Hypothalamus (tissue), 51 donors: ENCODE measurements around the gene TDRKH.
A peak's percentile ranks its signal among the peaks of the same experiment; 100 is the strongest.

Experiments used
- DNase-seq, 51 donors: peaks; one replicate each; lab custom pipeline; 2025; lab: John Stamatoyannopoulos, UW

The TDRKH gene

GRCh38 chr1:151825751-151826660, 35.7 kb upstream of the TDRKH start:
- DNase-seq: peak in 1 of 51 donors; percentile 18

DNA sequence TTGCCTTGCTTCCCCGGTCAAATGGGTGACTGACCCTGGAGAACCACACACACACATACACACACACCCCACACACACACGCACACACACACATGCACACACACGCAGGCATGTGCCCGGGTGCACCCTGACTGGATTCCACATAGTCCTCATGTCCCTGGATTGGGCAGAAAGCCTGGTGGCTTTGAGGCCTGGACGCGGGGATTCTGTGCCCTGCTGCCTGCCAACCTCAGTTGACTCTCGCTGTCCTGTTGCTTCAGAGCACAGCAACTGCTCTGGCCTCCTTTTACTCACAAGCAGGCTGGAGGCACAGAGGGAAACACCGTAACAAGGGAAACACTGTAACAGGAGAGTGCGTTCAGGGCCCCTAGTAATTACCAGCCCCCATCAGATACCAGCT, 34.9 kb upstream of the TDRKH start:
- peak in 4 of 51 donors; percentile 6 to 15 (median 10) for DNase-seq

DNA sequence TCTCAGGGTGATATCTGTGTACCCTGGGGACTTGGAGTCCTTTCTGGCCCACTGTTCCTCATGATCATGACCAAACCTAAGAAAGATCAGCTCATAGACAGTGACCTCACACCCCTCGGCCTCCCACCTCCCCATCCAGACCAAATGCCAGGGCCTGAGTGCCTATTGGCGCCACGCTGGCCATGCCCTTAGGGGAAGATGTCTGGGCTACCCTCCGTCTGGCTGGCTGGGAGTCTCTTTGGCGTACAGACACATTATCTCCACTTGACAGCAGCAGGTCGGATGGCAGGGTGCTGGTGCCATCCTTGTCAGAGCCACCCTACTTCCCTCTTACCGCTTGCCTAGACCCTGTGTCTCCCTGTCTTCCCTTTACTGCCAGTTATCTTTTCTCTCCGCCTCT, 32.9 kb upstream of the TDRKH start:
- DNase-seq: no peak

- DNase-seq: peak in 1 of 51 donors; percentile 36
These were observed 32.1 kb upstream of the TDRKH start for GRCh38 chr1:151822404-151822803.

GRCh38 chr1:151820940-151821339, 30.6 kb upstream of the TDRKH start:
- no peak for DNase-seq

- no peak for DNase-seq
These were observed 29.8 kb upstream of the TDRKH start for GRCh38 chr1:151819976-151820623.

GRCh38 chr1:151819227-151819835, 29.0 kb upstream of the TDRKH start:
- no peak for DNase-seq

GRCh38 chr1:151817353-151817730, 27.0 kb upstream of the TDRKH start:
- no peak for DNase-seq

- DNase-seq: no peak
These were observed 26.4 kb upstream of the TDRKH start for GRCh38 chr1:151816548-151817352.

DNA sequence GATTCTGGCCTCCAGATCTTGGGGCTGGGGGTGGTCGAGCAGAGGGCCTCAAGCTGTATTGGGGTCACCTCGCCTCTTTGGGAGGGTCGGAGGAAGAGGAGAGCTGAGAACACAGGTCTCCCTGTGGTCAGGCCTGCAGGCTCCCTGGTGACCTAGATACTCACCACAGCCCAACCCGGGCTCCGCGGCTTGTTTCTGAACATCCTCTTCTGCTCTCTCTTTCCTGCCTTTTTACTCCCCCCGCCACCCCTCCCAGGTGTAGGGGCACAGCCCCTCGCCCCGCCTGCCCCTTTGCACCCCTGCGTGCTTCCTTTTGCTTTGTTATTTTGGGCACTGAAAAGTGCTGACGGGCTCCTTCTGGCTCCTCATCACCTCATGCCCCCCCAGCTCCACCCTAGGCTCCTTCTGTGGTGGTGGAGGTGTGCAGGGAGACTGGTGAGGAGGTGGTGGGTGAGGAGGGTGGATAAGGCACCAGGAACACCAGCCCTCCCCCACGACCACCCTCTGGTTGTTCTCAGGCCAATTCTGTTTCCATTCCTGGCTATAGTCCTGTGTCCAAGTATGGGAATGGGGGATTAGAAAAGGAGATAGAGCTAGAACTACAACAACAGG, 25.5 kb upstream of the TDRKH start:
- DNase-seq: no peak

- no peak for DNase-seq
These were observed 24.8 kb upstream of the TDRKH start for GRCh38 chr1:151814971-151815545.

DNA sequence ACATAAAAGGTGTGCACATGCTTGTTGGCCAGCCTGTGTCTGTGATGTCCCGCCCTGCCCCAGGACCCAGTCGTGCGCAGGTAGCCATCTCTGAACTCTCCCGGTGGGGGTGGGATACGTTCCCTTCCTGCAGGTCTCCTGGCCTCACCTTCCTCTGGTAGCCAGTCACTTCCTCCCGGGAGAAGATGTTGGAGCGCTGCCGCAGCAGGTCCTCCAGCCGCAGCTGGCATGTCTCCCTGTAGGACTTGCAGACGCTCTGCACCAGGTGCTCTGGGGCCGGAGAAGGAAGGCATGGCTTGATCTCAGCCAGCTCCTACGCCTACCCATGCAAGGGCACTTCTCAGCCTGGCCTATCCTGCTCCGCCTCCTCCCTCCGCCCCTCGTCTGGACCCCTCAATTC, 24.1 kb upstream of the TDRKH start:
- DNase-seq: no peak

- no peak for DNase-seq
These were observed 23.1 kb upstream of the TDRKH start for GRCh38 chr1:151813271-151813977.

DNA sequence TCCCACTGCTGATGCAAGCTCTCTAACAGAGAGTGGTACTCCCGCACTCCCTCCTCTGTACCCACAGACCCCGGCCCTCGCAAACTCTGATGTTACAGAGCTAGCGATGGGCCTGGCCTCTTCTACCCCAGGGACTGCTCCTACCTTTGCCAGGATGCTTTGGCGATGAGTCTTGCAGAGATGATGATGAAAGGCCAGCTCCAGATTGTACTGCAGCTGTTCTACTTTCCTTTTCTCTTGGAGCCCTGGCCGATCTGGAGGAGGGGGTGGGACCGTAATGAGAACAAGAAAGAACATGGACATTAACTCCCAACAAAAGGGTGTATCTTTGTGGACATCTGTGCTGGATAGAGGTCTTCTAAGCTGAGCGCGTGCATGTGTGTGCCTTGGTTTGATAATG, 20.9 kb upstream of the TDRKH start:
- peak in 1 of 51 donors; percentile 1 for DNase-seq

GRCh38 chr1:151809985-151810556, 19.8 kb upstream of the TDRKH start:
- no peak for DNase-seq

GRCh38 chr1:151809290-151809984, 19.1 kb upstream of the TDRKH start:
- DNase-seq: peak in 1 of 51 donors; percentile 7

DNA sequence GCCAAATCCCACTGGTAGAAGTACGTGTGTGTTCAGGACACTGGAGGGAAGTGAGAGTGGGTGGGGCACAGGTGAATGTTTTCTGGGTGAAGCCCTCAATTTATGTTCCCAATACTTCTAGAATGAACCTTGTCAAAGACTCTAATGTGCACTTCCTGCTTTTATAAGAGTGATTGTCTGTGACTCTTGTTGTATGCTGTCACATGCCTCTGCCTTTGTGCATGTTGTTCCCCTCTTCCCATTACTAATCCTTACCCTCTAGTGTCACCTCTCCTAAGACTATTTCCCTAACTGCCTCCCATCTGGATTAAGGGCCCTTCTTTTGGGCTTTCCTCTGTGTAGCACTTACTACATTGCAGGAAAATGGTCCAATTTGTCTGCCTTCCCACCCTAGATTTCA, 17.5 kb upstream of the TDRKH start:
- no peak for DNase-seq

GRCh38 chr1:151807131-151807530, 16.8 kb upstream of the TDRKH start:
- DNase-seq: no peak
